GM13976 (cell line): Measurements from ENCODE around the gene PAGE1.

Experiments used
- DNase-seq: peaks from one replicate; pipeline ENCODE4 v3.0.0; 2012; ENCODE audit warnings: low spot score
- CTCF ChIP-seq: IDR thresholded peaks from 2 replicates; pipeline ENCODE4 v1.5.1; 2012; ENCODE audit warnings: borderline replicate concordance, mild to moderate bottlenecking; ENCODE audit not compliant: insufficient read depth; ENCODE audit errors: extremely low read depth, missing control alignments, control extremely low read depth
- in situ Hi-C: fragments of 300-500 bp; cut with MboI; formaldehyde crosslinking; loops from one replicate; pipeline ENCODE4 v1.12.0; 2022; ENCODE audit warnings: low sequenced_read_pairs, mixed read lengths, inconsistent platforms; ENCODE audit not compliant: unreplicated experiment

The PAGE1 gene

DNA sequence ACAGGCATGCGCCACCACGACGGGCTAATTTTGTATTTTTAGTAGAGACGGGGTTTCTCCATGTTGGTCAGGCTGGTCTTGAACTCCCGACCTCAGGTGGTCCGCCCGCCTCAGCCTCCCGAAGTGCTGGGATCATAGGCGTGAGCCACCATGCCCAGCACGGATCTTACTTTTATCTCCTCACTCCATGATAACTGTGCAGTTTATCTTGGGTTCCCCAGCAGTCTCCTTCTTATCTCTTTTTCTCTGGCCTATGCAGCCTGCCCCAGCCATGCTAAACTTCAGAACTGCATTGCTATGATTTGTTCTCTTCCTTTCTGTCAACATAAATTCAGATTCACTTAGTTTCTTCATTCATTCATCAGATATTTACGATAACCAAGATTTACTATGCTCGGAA, 22.4 kb downstream of the PAGE1 start:
- DNase-seq: no peak
- in situ Hi-C loops: no loop called here
- TF ChIP-seq CTCF: no peak

DNA sequence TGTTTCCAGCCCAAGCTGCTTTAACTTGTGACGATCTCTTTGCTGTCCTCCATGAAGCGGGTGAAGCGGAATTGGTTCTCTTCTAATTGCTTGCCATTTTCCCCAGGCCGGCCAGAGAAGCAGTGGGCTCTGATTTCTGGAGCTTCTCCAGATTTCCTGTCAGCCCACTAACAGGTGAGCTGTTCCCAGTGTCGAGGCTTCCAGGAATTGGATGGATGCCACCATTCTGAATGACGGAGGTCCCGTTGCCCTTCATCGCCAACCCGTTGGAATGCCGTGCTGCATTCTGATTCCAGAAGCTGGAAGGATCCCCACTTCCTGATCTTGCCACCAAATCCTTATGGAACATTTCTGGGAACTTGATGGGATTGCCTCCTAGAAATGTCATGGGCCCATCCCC, 31.0 kb downstream of the PAGE1 start:
- TF ChIP-seq CTCF: no peak
- no peak for DNase-seq
- in situ Hi-C loops: no loop called here

DNA sequence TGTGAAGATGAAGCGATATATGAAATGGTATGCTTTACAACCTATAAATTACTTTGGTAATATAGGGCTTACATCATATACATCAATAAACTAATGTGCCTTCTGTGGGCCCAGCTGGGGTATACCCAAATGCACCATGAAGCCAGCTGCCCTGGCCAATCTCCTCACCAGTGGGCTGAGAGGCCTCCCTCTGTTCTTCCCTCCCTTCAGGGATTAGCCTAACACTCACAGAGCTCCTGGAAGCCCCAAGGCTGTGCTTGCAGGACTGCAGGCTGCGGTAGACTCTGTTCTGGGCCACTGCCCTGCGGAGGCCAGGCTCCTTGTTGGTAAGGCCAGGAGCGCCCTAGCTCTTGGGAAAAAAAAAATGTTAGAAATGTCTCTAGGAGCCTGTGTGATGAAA, 33.9 kb downstream of the PAGE1 start:
- TF ChIP-seq CTCF: no peak

DNA sequence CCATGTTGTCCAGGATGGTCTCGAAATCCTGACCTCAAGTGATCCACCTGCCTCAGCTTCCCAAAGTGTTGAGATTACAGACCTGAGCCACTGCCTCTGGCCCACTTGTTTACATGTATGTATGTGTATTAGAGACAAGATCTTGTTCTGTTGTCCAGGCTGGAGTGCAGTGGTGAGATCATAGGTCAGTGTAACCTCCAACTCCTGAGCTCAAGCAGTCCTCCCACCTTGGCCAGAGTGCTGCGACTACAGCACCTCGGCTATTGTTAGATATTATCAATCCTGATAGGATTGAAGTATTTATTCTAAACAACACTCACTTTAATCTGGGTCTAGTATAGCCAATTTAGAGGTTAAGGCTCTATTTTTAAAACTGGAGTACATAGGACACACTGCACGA, 36.0 kb downstream of the PAGE1 start:
- in situ Hi-C loops: no loop called here
- TF ChIP-seq CTCF: no peak
- DNase-seq: no peak

More for the DNA sequence above, 33.9 kb downstream of the PAGE1 start:
- no peak for DNase-seq
- in situ Hi-C loops: no loop called here

DNA sequence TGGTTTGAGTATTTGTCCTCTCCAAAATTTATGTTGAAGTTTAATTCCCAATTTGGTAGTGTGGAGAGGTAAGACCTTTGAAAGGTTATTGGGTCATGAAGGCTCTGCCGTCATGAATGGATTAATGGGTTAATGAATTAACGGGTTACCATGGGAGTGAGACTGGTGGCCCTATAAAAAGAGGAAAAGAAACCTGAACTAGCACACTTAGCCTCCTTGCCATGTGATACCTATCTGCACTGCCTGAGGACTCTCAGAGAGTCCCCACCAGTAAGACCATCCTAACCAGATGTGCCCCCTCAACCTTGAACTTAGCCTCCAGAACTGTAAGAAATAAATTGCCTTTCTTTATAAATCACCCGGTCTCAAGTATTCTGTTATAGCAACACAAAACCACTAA, 39.3 kb downstream of the PAGE1 start:
- no peak for DNase-seq
- no peak for TF ChIP-seq CTCF
- in situ Hi-C loops: no loop called here

DNA sequence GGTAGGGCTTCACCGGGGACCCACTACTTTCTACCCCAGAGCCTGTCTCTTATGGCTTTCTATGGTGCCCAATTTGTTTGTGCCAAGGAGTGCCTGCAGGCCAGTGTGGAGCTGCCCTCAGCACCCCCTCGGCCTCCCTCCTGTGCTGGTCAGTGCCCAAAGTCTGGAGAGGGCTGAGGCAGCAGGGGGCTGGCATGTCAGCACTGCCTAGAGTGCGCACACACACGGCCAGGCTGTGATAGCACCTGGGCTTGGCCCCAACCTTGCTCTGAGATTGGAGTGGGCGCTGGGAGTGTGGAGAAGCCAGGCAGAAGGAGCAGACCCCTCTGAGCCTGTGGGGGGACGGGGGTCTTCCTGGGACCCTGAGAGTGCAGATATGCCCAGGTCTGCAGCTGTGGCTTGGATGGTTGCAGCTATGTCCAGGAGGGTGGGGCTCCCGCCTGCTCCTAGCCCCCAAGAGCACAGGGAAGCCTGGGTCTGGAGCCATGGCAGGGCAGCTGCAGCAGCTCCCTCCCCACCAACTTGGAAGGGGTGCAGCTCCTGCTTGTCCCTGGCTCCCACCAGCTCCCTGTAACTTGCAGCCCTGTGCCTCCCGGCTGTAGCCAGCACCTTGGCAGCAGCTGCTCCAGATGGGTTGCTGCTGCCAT, 50.7 kb downstream of the PAGE1 start:
- in situ Hi-C loops: no loop called here
- no peak for DNase-seq
- TF ChIP-seq CTCF: no peak
